Measurements from ENCODE around the gene HCFC1R1.

The HCFC1R1 gene

DNA sequence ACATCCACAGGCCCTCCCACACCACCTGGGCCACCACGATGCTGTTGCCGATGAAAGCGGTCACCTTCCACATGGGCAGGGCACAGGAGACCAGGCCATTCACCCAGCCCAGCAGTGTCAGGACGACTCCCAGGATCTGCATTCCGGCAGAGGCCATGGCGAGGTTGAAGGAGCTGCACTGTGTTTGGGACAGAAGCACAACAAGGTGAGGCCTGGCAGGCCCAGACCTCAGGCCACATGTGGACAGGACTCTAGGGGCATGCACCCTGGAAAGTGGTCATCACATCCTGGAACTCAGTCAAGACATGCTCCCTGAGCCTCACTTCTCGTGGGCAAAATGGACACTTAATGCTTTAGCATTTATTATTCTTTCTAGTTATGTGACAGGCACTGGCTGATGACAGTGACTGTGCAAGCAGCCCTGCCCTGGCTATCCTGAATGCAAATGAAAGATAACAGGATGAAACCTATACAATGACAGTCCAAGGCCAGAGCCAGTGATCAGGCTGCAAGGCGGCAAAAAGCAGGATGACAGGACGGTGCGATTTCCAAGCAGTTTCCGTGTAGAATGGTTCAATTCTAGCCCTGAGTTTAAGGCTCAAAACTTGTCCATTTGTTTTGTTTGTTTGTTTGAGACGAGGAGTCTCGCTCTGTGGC, 7.7 kb downstream of the HCFC1R1 start:
- H3K9me3 ChIP-seq (ENCODE audit: insufficient read depth, low read length, severe bottlenecking): no peaks in the 10 kb centered on the region
- H2AFZ ChIP-seq (ENCODE audit: low read depth, low read length): no peak overlapping the region
- DNase-seq: no peak
- no peak overlapping the region for H3K4me3 ChIP-seq (ENCODE audit: low read depth in 1 of 2, low read length in 2 of 2)
- no peak overlapping the region for H3K9ac ChIP-seq (ENCODE audit: low read depth, low read length)
- no peaks in the 10 kb centered on the region for H3K27me3 ChIP-seq (ENCODE audit: insufficient read depth, low read length, poor library complexity)
- ATAC-seq (ENCODE audit: insufficient read depth, low read depth): no peak
- no peak overlapping the region for H3K27ac ChIP-seq (ENCODE audit: low read length)
- H3K36me3 ChIP-seq (ENCODE audit: insufficient read depth, low read length): no peaks in the 10 kb centered on the region
- H3K79me2 ChIP-seq (ENCODE audit: insufficient read depth, low read length): no peaks in the 10 kb centered on the region; the same call in 1 of the 2 replicates
- no peak for TF ChIP-seq EZH2 (IDR thresholded peaks at IDR 0.05; ENCODE audit: borderline replicate concordance, low read depth, low read length, severe bottlenecking)
- TF ChIP-seq, protein P1, sequence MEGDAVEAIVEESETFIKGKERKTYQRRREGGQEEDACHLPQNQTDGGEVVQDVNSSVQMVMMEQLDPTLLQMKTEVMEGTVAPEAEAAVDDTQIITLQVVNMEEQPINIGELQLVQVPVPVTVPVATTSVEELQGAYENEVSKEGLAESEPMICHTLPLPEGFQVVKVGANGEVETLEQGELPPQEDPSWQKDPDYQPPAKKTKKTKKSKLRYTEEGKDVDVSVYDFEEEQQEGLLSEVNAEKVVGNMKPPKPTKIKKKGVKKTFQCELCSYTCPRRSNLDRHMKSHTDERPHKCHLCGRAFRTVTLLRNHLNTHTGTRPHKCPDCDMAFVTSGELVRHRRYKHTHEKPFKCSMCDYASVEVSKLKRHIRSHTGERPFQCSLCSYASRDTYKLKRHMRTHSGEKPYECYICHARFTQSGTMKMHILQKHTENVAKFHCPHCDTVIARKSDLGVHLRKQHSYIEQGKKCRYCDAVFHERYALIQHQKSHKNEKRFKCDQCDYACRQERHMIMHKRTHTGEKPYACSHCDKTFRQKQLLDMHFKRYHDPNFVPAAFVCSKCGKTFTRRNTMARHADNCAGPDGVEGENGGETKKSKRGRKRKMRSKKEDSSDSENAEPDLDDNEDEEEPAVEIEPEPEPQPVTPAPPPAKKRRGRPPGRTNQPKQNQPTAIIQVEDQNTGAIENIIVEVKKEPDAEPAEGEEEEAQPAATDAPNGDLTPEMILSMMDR (IDR thresholded peaks at IDR 0.05; ENCODE audit: borderline replicate concordance, extremely low read depth, low read length, poor library complexity, severe bottlenecking): no peak
- peaks cover 16% of the 10 kb centered on the region for H3K4me1 ChIP-seq (ENCODE audit: insufficient read depth, low read length)
- H4K20me1 ChIP-seq (ENCODE audit: insufficient read depth, low read length): no peaks in the 10 kb centered on the region; the same call in 1 of the 2 replicates
- H3K4me2 ChIP-seq (ENCODE audit: insufficient read depth, low read length): no peak overlapping the region

DNA sequence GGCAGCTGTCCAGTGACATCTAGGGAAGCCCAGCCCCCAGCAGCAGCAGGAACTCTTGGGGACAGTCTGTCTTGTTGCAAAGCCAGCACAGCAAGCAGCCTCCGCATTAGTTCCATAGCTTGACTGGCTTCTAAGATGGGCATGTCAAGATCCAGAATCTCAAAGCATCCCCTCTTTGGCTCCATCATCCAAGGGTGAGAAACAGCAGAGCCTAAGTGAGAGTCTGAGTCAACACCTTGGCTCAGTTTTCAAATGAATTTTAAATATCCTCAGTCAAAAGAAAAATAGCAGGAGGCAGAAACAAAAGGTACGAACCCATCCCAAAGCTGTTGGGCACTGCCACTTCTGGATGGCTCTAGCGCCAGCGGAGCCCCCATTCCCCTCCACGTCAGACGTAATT, 8.8 kb downstream of the HCFC1R1 start:
- H3K36me3 ChIP-seq (ENCODE audit: insufficient read depth, low read length): no peaks in the 10 kb centered on the region
- no peak overlapping the region for H3K9ac ChIP-seq (ENCODE audit: low read depth, low read length)
- TF ChIP-seq, protein P1 (IDR thresholded peaks at IDR 0.05; ENCODE audit: borderline replicate concordance, extremely low read depth, low read length, poor library complexity, severe bottlenecking): no peak
- no peak for TF ChIP-seq EZH2 (IDR thresholded peaks at IDR 0.05; ENCODE audit: borderline replicate concordance, low read depth, low read length, severe bottlenecking)
- no peaks in the 10 kb centered on the region for H3K79me2 ChIP-seq (ENCODE audit: insufficient read depth, low read length)
- ATAC-seq (ENCODE audit: insufficient read depth, low read depth) (no peak), DNase-seq (no peak)
- H3K9me3 ChIP-seq (ENCODE audit: insufficient read depth, low read length, severe bottlenecking): no peaks in the 10 kb centered on the region
- no peak overlapping the region for H3K27ac ChIP-seq (ENCODE audit: low read length)
- H3K4me2 ChIP-seq (ENCODE audit: insufficient read depth, low read length): no peak overlapping the region
- H2AFZ ChIP-seq (ENCODE audit: low read depth, low read length): no peak overlapping the region
- H3K4me1 ChIP-seq (ENCODE audit: insufficient read depth, low read length): peaks cover 6% of the 10 kb centered on the region
- H4K20me1 ChIP-seq (ENCODE audit: insufficient read depth, low read length): no peaks in the 10 kb centered on the region; the same call in 1 of the 2 replicates
- H3K4me3 ChIP-seq (ENCODE audit: low read depth in 1 of 2, low read length in 2 of 2): no peak overlapping the region
- H3K27me3 ChIP-seq (ENCODE audit: insufficient read depth, low read length, poor library complexity): no peaks in the 10 kb centered on the region

DNA sequence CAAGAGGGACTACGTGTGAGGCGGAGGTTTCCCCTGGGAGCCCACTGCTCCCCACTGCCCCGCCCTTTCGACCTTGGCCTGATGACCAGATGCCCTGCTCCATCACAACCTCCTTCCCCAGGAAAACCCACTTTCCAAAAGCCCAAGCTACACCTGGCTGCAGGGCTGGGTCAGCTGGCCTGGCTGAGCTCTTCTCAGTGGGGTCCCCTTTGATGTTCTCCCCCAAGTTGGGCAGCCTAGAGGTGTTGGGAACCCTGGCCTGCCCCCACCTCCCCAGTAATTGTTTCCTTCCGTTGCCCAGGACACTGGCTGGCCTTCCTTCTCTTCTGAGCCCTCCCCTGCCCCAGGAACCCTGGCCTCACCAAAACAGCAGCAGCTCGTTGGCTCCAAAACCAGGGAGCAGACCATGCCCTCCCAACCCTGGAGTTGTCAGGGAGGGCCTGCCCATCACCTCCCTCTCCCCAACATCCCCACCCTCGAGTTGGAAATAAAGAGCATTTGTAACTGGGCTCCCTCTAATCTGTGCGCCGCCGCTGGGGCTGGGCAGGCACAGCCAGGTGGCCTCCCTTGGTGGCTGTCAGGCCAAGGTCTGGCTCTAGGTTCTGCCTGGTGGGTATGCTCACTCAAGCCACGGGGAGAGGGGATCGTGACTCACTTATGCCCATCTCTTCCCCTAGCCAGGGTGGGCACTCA, 9.6 kb downstream of the HCFC1R1 start:
- Histone ChIP-seq H3K4me3 (ENCODE audit: low read depth in 1 of 2, low read length in 2 of 2) (no peak overlapping the region), H3K36me3 (ENCODE audit: insufficient read depth, low read length) (no peaks in the 10 kb centered on the region), H4K20me1 (ENCODE audit: insufficient read depth, low read length) (no peaks in the 10 kb centered on the region; the same call in 1 of the 2 replicates), H3K4me1 (ENCODE audit: insufficient read depth, low read length) (peaks cover 2% of the 10 kb centered on the region; the same call in 1 of the 2 replicates), H3K27ac (ENCODE audit: low read length) (no peak overlapping the region), H2AFZ (ENCODE audit: low read depth, low read length) (no peak overlapping the region), H3K27me3 (ENCODE audit: insufficient read depth, low read length, poor library complexity) (no peaks in the 10 kb centered on the region), H3K9me3 (ENCODE audit: insufficient read depth, low read length, severe bottlenecking) (no peaks in the 10 kb centered on the region), H3K79me2 (ENCODE audit: insufficient read depth, low read length) (no peaks in the 10 kb centered on the region), H3K9ac (ENCODE audit: low read depth, low read length) (no peak overlapping the region), H3K4me2 (ENCODE audit: insufficient read depth, low read length) (no peak overlapping the region)
- DNase-seq: no peak
- TF ChIP-seq, protein P1 (IDR thresholded peaks at IDR 0.05; ENCODE audit: borderline replicate concordance, extremely low read depth, low read length, poor library complexity, severe bottlenecking): no peak
- TF ChIP-seq EZH2 (IDR thresholded peaks at IDR 0.05; ENCODE audit: borderline replicate concordance, low read depth, low read length, severe bottlenecking): no peak
- no peak for ATAC-seq (ENCODE audit: insufficient read depth, low read depth)
